HCT116 (cell line): ENCODE data around the gene ORMDL3. TPM values are rescaled to one million over a fixed set of nuclear protein-coding genes. Genes with fewer than 3 reads are reported as not detected.
A peak's percentile ranks its signal among the peaks of the same experiment; 100 is the strongest.

Source experiments
- ATAC-seq: fragments of 200-7000 bp; cut with Tn5 transposase; 2 replicates; pipeline ENCODE4 v1.9.1; 2020; ENCODE audit warnings: mild to moderate bottlenecking, moderate library complexity
- BruUV-seq: library from RNA; stranded (reverse); fragments of 400-500 nt; replicated peaks from 2 replicates; lab custom pipeline; 2021; lab: Mats Ljungman, UMichigan
- CTCF ChIA-PET: fragments of 300-600 bp; sonication (Branson Sonifier 250); formaldehyde crosslinking; loops from one replicate; lab custom pipeline; 2021; ENCODE audit warnings: antibody characterized with exemption; lab: Charles Lee
- POLR2A ChIA-PET: fragments of 300-600, 350-600 bp; sonication (Branson Sonifier 250); formaldehyde crosslinking; loops from one replicate; lab custom pipeline; 2021; ENCODE audit warnings: antibody characterized with exemption; lab: Charles Lee
- RAD21 ChIA-PET, 2 experiments: fragments of 300-600 bp; sonication (Branson Sonifier 250); formaldehyde crosslinking; loops; one replicate each; lab custom pipeline; 2023; ENCODE audit warnings: low total read pairs in 2 of 2; ENCODE audit not compliant: uncharacterized antibody in 2 of 2, unreplicated experiment in 2 of 2, low non-redundant PET in 1 of 2; lab: Charles Lee
- DNase-seq: peaks from one replicate; pipeline ENCODE4 v3.0.0-alpha.2; 2010; ENCODE audit warnings: low read depth, low spot score
- H2AFZ ChIP-seq: fragments of 200-600 bp; shearing (Covaris generic), sonication (generic); 2 replicates; pipeline ENCODE4 v1.6.1; 2017; ENCODE audit warnings: low read depth, mixed run types, mixed read lengths, antibody characterized with exemption, low read length; ENCODE audit not compliant: poor library complexity, severe bottlenecking
- H3K27ac ChIP-seq: 2 replicates; pipeline ENCODE4 v1.5.1; 2012; ENCODE audit warnings: low read depth, low read length
- H3K27me3 ChIP-seq: fragments of 200-600 bp; sonication (generic); 2 replicates; pipeline ENCODE4 v1.6.1; 2016; ENCODE audit warnings: mixed run types, low read length, mixed read lengths; ENCODE audit not compliant: insufficient read depth
- H3K36me3 ChIP-seq, 2 experiments: fragments of 200-500 bp in 1 of 2; fragments of 200-600 bp in 1 of 2; sonication (Bioruptor generic) in 1 of 2; sonication (generic) in 1 of 2; 2 replicates each; pipeline versions ENCODE4 v1.5.1 to v1.6.1; 2014 to 2016; ENCODE audit warnings: low read length in 2 of 2, inconsistent platforms in 1 of 2, mixed read lengths in 1 of 2, mixed run types in 1 of 2; ENCODE audit not compliant: insufficient read depth in 2 of 2, control insufficient read depth in 1 of 2
- H3K4me1 ChIP-seq, 2 experiments: fragments of 200-600 bp in 1 of 2; sonication (generic) in 1 of 2; 2 replicates each; pipeline versions ENCODE4 v1.5.1 to v1.6.1; 2012 to 2017; ENCODE audit warnings: low read length in 2 of 2, inconsistent platforms in 1 of 2, mild to moderate bottlenecking in 1 of 2, mixed read lengths in 1 of 2, mixed run types in 1 of 2, moderate library complexity in 1 of 2; ENCODE audit not compliant: insufficient read depth in 2 of 2, control insufficient read depth in 1 of 2
- H3K4me2 ChIP-seq: fragments of 200-600 bp; sonication (generic); 2 replicates; pipeline ENCODE4 v1.6.1; 2017; ENCODE audit warnings: mixed run types, low read length, mixed read lengths
- H3K4me3 ChIP-seq, 2 experiments: fragments of 200-600 bp in 1 of 2; sonication (generic) in 1 of 2; replicated peaks in 1 of 2; 2 replicates each; pipeline ENCODE4 v1.5.1; 2011 to 2016; ENCODE audit warnings: low read length in 2 of 2, control low read depth in 1 of 2, low read depth in 1 of 2, mild to moderate bottlenecking in 1 of 2, mixed read lengths in 1 of 2, mixed run types in 1 of 2
- H3K79me2 ChIP-seq: fragments of 200-600 bp; sonication (generic); 2 replicates; pipeline ENCODE4 v1.6.1; 2017; ENCODE audit warnings: mild to moderate bottlenecking, mixed run types, low read length, moderate library complexity, mixed read lengths; ENCODE audit not compliant: insufficient read depth
- H3K9ac ChIP-seq: fragments of 200-600 bp; sonication (generic); 2 replicates; pipeline ENCODE4 v1.6.1; 2016; ENCODE audit warnings: low read length, mixed read lengths
- H3K9me2 ChIP-seq: fragments of 200-600 bp; sonication (generic), shearing (Covaris generic); 2 replicates; pipeline ENCODE4 v1.6.1; 2017; ENCODE audit warnings: mixed run types, mild to moderate bottlenecking, moderate library complexity; ENCODE audit not compliant: insufficient read depth
- H3K9me3 ChIP-seq, 2 experiments: fragments of 200-500 bp in 1 of 2; fragments of 200-600 bp in 1 of 2; sonication (Bioruptor generic) in 1 of 2; sonication (generic) in 1 of 2; 2 replicates each; pipeline ENCODE4 v1.6.1; 2014 to 2017; ENCODE audit warnings: low read length in 2 of 2, mixed read lengths in 2 of 2, inconsistent platforms in 1 of 2, low read depth in 1 of 2, mild to moderate bottlenecking in 1 of 2, mixed run types in 1 of 2, moderate library complexity in 1 of 2; ENCODE audit not compliant: control insufficient read depth in 1 of 2, insufficient read depth in 1 of 2
- H4K20me1 ChIP-seq: fragments of 200-600 bp; sonication (generic), shearing (Covaris generic); 2 replicates; pipeline ENCODE4 v1.6.1; 2017; ENCODE audit warnings: mixed run types, mild to moderate bottlenecking, moderate library complexity; ENCODE audit not compliant: insufficient read depth
- EGR1 ChIP-seq: IDR thresholded peaks from 2 replicates; pipeline ENCODE4 v1.6.1; 2012; ENCODE audit warnings: low read depth
- ELF1 ChIP-seq: IDR thresholded peaks from 2 replicates; pipeline ENCODE4 v1.6.1; 2012; ENCODE audit warnings: low read depth, borderline replicate concordance
- EZH2phosphoT487 ChIP-seq: fragments of 200-600 bp; IDR thresholded peaks from 2 replicates; pipeline ENCODE4 v1.6.1; 2018; ENCODE audit warnings: antibody characterized with exemption, borderline replicate concordance
- MAX ChIP-seq: IDR thresholded peaks from 2 replicates; pipeline ENCODE4 v1.6.1; 2012
- POLR2A ChIP-seq: IDR thresholded peaks from 2 replicates; pipeline ENCODE4 v1.7.0; 2011; ENCODE audit warnings: borderline replicate concordance; ENCODE audit not compliant: insufficient read depth, insufficient read length; ENCODE audit errors: extremely low read depth
- RAD21 ChIP-seq: IDR thresholded peaks from 2 replicates; pipeline ENCODE4 v1.6.1; 2012; ENCODE audit warnings: low read depth, mild to moderate bottlenecking
- ZBTB33 ChIP-seq: IDR thresholded peaks from 2 replicates; pipeline ENCODE4 v1.6.1; 2011; ENCODE audit warnings: mild to moderate bottlenecking, low read length, moderate library complexity; ENCODE audit not compliant: insufficient replicate concordance; ENCODE audit errors: extremely low read depth
- ZNF274 ChIP-seq: fragments of 200-500 bp; sonication (Bioruptor generic); IDR thresholded peaks from 2 replicates; pipeline ENCODE4 v1.6.1; 2014; ENCODE audit warnings: mild to moderate bottlenecking, low read depth, low read length, inconsistent platforms
- intact Hi-C: fragments of 100-400 bp; cut with micrococcal nuclease; formaldehyde crosslinking; loops from 2 replicates; pipeline ENCODE4 v1.10.0; 2022
- total RNA-seq: library from RNA; stranded (reverse); gene quantifications from one replicate; pipeline ENCODE4 v1.2.1, GENCODE V29; 2021; ENCODE audit not compliant: unreplicated experiment

The ORMDL3 gene
- total RNA-seq, 1 experiment from 2014 or later, result 46.9 TPM

- Histone ChIP-seq H3K9me3 (no peaks in the 10 kb centered on the region), H3K4me2 (peak overlapping the region; percentile 79; the same call in 1 of the 2 replicates), H3K9ac (no peak overlapping the region), H3K36me3 (peaks cover 0 to 28% of the 10 kb centered on the region in 2 experiments; a peak in 2 of 4 replicates), H3K4me1 (peaks cover 21 to 37% of the 10 kb centered on the region in 2 experiments), H3K27ac (no peak overlapping the region), H3K79me2 (peaks cover 24% of the 10 kb centered on the region; the same call in 1 of the 2 replicates), H3K9me2 (no peaks in the 10 kb centered on the region), H3K4me3 (0 out of 4 replicates have a peak overlapping the region, but pooled peaks of 1 of the 2 experiments have one; percentile 89), H4K20me1 (no peaks in the 10 kb centered on the region), H3K27me3 (no peaks in the 10 kb centered on the region), H2AFZ (no peak overlapping the region)
- DNase-seq (no peak), ATAC-seq (no peak)
- intact Hi-C loops, result no loop called here
- ChIA-PET RAD21 (no interaction called here), POLR2A (no interaction called here), CTCF (no interaction called here)
- no peak for TF ChIP-seq ELF1
- no peak for TF ChIP-seq POLR2A
- no peak for TF ChIP-seq MAX
- TF ChIP-seq EGR1, result no peak
- TF ChIP-seq ZBTB33, result no peak
- TF ChIP-seq EZH2phosphoT487, result no peak
- TF ChIP-seq ZNF274, result no peak
- no peak for TF ChIP-seq RAD21
- BruUV-seq, result no TSS peak
Observed at GRCh38 chr17:39925282-39926134, 1.9 kb downstream of the ORMDL3 start.
